BLaER1 treated with 17β-estradiol and CSF1 and Interleukin-3, amounts not matched to agents 10 nM and 100 nM (cell line): ENCODE results near the gene IFITM1.
"Not testable (repeated sequence)": the region's sequence is repeated elsewhere in the genome, so short reads cannot be mapped to it uniquely, and the experiment has no call there.

ENCODE experiments used
- H3K27ac ChIP-seq, 11 experiments: shearing (Covaris generic); formaldehyde crosslinking; 2 replicates each; pipeline ENCODE4 v1.8.1; 2022
- H3K27me3 ChIP-seq, 11 experiments: shearing (Covaris generic); formaldehyde crosslinking; 2 replicates each; pipeline ENCODE4 v1.8.1; 2022
- H3K36me3 ChIP-seq, 11 experiments: shearing (Covaris generic); formaldehyde crosslinking; 2 replicates each; pipeline ENCODE4 v1.8.1; 2022
- H3K4me1 ChIP-seq, 10 experiments: shearing (Covaris generic); formaldehyde crosslinking; 2 replicates each; pipeline ENCODE4 v1.8.1; 2022
- H3K4me2 ChIP-seq, 11 experiments: shearing (Covaris generic); formaldehyde crosslinking; 2 replicates each; pipeline ENCODE4 v1.8.1; 2022
- H3K4me3 ChIP-seq, 10 experiments: shearing (Covaris generic); formaldehyde crosslinking; 2 replicates each; pipeline ENCODE4 v1.8.1; 2022
- H3K9ac ChIP-seq, 11 experiments: shearing (Covaris generic); formaldehyde crosslinking; 2 replicates each; pipeline ENCODE4 v1.8.1; 2022
- H3K9me3 ChIP-seq, 11 experiments: shearing (Covaris generic); formaldehyde crosslinking; replicated peaks in 1 of 11; 2 replicates each; pipeline ENCODE4 v1.8.1; 2022
- H4K20me1 ChIP-seq, 11 experiments: shearing (Covaris generic); formaldehyde crosslinking; 2 replicates each; pipeline ENCODE4 v1.8.1; 2022
- Cebpa-rat ChIP-seq, 11 experiments: shearing (Covaris generic); IDR thresholded peaks; 2 replicates each; pipeline ENCODE4 v1.8.1; 2022

Gene IFITM1

GRCh38 chr11:285021-285893, 28.6 kb upstream of the IFITM1 start:
- H3K27ac ChIP-seq, result no peak overlapping the region
- peaks cover 77 to 86% (median 85%) of the 10 kb centered on the region in 11 experiments for H3K27me3 ChIP-seq
- H4K20me1 ChIP-seq, result peaks cover 0 to 34% (median 11%) of the 10 kb centered on the region in 11 experiments; a peak in 11 of 22 replicates
- no peaks in the 10 kb centered on the region for H3K36me3 ChIP-seq
- peaks cover 41 to 53% (median 50%) of the 10 kb centered on the region in 10 experiments for H3K4me1 ChIP-seq
- peak overlapping the region in 1 of 11 experiments; percentile 15; a peak in 1 of 22 replicates for H3K9ac ChIP-seq
- no peak overlapping the region for H3K4me2 ChIP-seq
- H3K9me3 ChIP-seq, result peaks cover 0 to 8% (median 5%) of the 10 kb centered on the region in 11 experiments; a peak in 11 of 22 replicates
- no peak overlapping the region for H3K4me3 ChIP-seq
- TF ChIP-seq Cebpa-rat (IDR thresholded peaks at IDR 0.05), result no peak

GRCh38 chr11:285894-286220, 28.0 kb upstream of the IFITM1 start:
- Histone ChIP-seq H4K20me1 (peaks cover 0 to 33% (median 8%) of the 10 kb centered on the region in 11 experiments; a peak in 11 of 22 replicates), H3K9me3 (peaks cover 0 to 2% (median 0%) of the 10 kb centered on the region in 11 experiments; a peak in 8 of 22 replicates), H3K4me3 (no peak overlapping the region), H3K27ac (no peak overlapping the region), H3K27me3 (peaks cover 71 to 80% (median 79%) of the 10 kb centered on the region in 11 experiments), H3K9ac (peak overlapping the region in 1 of 11 experiments; percentile 15; a peak in 1 of 22 replicates), H3K4me1 (peaks cover 41 to 53% (median 50%) of the 10 kb centered on the region in 10 experiments), H3K4me2 (no peak overlapping the region), H3K36me3 (peaks cover 0 to 5% (median 0%) of the 10 kb centered on the region in 11 experiments; a peak in 4 of 22 replicates)
- TF ChIP-seq Cebpa-rat (IDR thresholded peaks at IDR 0.05), result no peak

- Histone ChIP-seq H3K36me3 (peaks cover 0 to 18% (median 4%) of the 10 kb centered on the region in 11 experiments; a peak in 8 of 22 replicates), H4K20me1 (peaks cover 0 to 27% (median 6%) of the 10 kb centered on the region in 11 experiments; a peak in 8 of 22 replicates), H3K4me3 (peak overlapping the region; percentile 69 to 88 (median 74); a peak in 18 of 20 replicates), H3K4me2 (peak overlapping the region; percentile 91 to 100 (median 99)), H3K9ac (peak overlapping the region in 6 of 11 experiments; percentile 84 to 98 (median 86); a peak in 10 of 22 replicates), H3K27ac (peak overlapping the region in 2 of 11 experiments; percentile 81 to 91; a peak in 4 of 22 replicates), H3K4me1 (peaks cover 36 to 49% (median 43%) of the 10 kb centered on the region in 10 experiments), H3K27me3 (peaks cover 58 to 67% (median 66%) of the 10 kb centered on the region in 11 experiments)
- H3K9me3 ChIP-seq, result not testable (repeated sequence)
Observed at GRCh38 chr11:286977-287820, 26.6 kb upstream of the IFITM1 start.

GRCh38 chr11:287821-288477, 25.9 kb upstream of the IFITM1 start:
- H3K9me3 ChIP-seq, result no peaks in the 10 kb centered on the region
- H3K4me3 ChIP-seq, result peak overlapping the region; percentile 69 to 88 (median 74)
- peak overlapping the region; percentile 91 to 100 (median 99) for H3K4me2 ChIP-seq
- peaks cover 31 to 47% (median 40%) of the 10 kb centered on the region in 10 experiments for H3K4me1 ChIP-seq
- peak overlapping the region; percentile 80 to 98 (median 86) for H3K9ac ChIP-seq
- no peak for TF ChIP-seq Cebpa-rat (IDR thresholded peaks at IDR 0.05)
- peaks cover 0 to 29% (median 6%) of the 10 kb centered on the region in 11 experiments; a peak in 8 of 22 replicates for H4K20me1 ChIP-seq
- H3K27me3 ChIP-seq, result peaks cover 50 to 59% (median 59%) of the 10 kb centered on the region in 11 experiments
- peak overlapping the region; percentile 76 to 91 (median 81); a peak in 20 of 22 replicates for H3K27ac ChIP-seq
- peaks cover 0 to 24% (median 11%) of the 10 kb centered on the region in 11 experiments; a peak in 9 of 22 replicates for H3K36me3 ChIP-seq

- Histone ChIP-seq H4K20me1 (peaks cover 0 to 29% (median 6%) of the 10 kb centered on the region in 11 experiments; a peak in 8 of 22 replicates), H3K9ac (peak within 1 kb of the TSS; percentile 80 to 98 (median 86)), H3K27ac (peak within 1 kb of the TSS; percentile 76 to 91 (median 81)), H3K27me3 (peaks cover 44 to 51% (median 51%) of the 10 kb centered on the region in 11 experiments), H3K4me1 (peaks cover 31 to 47% (median 40%) of the 10 kb centered on the region in 10 experiments), H3K36me3 (peaks cover 2 to 32% (median 17%) of the 10 kb centered on the region in 11 experiments; a peak in 18 of 22 replicates), H3K4me2 (peak within 1 kb of the TSS; percentile 91 to 100 (median 99)), H3K4me3 (peak within 1 kb of the TSS; percentile 69 to 88 (median 74)), H3K9me3 (no peaks in the 10 kb centered on the region)
- no peak for TF ChIP-seq Cebpa-rat (IDR thresholded peaks at IDR 0.05)
Observed at GRCh38 chr11:288478-289397, 25.1 kb upstream of the IFITM1 start, which contains the start of gene PGGHG. Gene PGGHG, plus strand, starts transcription at chr11:289126. Its CDS starts 691 bp downstream, at chr11:289817.

- peak overlapping the region; percentile 63 to 88 (median 74) for H3K9ac ChIP-seq
- H3K9me3 ChIP-seq, result no peaks in the 10 kb centered on the region
- H3K4me3 ChIP-seq, result peak overlapping the region; percentile 42 to 74 (median 60)
- TF ChIP-seq Cebpa-rat (IDR thresholded peaks at IDR 0.05), result no peak
- peak overlapping the region; percentile 91 to 100 (median 98) for H3K4me2 ChIP-seq
- H3K36me3 ChIP-seq, result peaks cover 8 to 38% (median 23%) of the 10 kb centered on the region in 11 experiments; a peak in 18 of 22 replicates
- H4K20me1 ChIP-seq, result peaks cover 0 to 29% (median 6%) of the 10 kb centered on the region in 11 experiments; a peak in 8 of 22 replicates
- peaks cover 31 to 47% (median 40%) of the 10 kb centered on the region in 10 experiments for H3K4me1 ChIP-seq
- H3K27me3 ChIP-seq, result peaks cover 39 to 45% (median 44%) of the 10 kb centered on the region in 11 experiments
- peak overlapping the region; percentile 11 to 76 (median 70); a peak in 21 of 22 replicates for H3K27ac ChIP-seq
Observed at GRCh38 chr11:289398-289711, 24.5 kb upstream of the IFITM1 start.
